ENCODE measurements around the gene CAPN7.

DNA sequence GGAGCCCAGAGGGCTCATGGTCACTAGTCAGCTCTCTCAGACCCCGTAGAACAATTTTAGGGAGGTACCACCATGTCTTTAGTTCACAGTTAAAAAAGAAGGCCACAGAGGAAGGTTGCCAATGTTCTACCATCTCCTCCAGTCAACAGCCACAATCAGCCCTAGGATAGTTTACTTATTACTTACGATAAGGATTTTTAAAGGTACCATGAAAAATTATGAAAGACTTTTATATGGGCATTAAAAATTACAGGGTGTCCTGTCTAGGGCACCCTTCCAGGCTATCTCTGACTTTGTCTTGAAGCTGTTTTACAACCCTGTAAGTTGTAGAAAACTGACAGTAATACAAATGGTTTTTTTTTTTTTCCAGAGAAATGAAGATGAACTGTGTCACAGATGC, 57.9 kb downstream of the CAPN7 start:
- TF ChIP-seq, protein P1, sequence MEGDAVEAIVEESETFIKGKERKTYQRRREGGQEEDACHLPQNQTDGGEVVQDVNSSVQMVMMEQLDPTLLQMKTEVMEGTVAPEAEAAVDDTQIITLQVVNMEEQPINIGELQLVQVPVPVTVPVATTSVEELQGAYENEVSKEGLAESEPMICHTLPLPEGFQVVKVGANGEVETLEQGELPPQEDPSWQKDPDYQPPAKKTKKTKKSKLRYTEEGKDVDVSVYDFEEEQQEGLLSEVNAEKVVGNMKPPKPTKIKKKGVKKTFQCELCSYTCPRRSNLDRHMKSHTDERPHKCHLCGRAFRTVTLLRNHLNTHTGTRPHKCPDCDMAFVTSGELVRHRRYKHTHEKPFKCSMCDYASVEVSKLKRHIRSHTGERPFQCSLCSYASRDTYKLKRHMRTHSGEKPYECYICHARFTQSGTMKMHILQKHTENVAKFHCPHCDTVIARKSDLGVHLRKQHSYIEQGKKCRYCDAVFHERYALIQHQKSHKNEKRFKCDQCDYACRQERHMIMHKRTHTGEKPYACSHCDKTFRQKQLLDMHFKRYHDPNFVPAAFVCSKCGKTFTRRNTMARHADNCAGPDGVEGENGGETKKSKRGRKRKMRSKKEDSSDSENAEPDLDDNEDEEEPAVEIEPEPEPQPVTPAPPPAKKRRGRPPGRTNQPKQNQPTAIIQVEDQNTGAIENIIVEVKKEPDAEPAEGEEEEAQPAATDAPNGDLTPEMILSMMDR (IDR thresholded peaks at IDR 0.05 in 4 of 5, conservative IDR thresholded peaks at IDR 0.05 in 1 of 5), result no peak
- no peak for TF ChIP-seq POLR2A (IDR thresholded peaks at IDR 0.05)
